Measurements from ENCODE around the gene RUNX2. TPM values are rescaled to one million over a fixed set of nuclear protein-coding genes. Genes with fewer than 3 reads are reported as not detected.

Gene RUNX2
- total and polyA plus RNA-seq, 2 donors (not counting 1 experiment from before 2014, with no cell fraction given) = 1.3 to 2.4 TPM

DNA sequence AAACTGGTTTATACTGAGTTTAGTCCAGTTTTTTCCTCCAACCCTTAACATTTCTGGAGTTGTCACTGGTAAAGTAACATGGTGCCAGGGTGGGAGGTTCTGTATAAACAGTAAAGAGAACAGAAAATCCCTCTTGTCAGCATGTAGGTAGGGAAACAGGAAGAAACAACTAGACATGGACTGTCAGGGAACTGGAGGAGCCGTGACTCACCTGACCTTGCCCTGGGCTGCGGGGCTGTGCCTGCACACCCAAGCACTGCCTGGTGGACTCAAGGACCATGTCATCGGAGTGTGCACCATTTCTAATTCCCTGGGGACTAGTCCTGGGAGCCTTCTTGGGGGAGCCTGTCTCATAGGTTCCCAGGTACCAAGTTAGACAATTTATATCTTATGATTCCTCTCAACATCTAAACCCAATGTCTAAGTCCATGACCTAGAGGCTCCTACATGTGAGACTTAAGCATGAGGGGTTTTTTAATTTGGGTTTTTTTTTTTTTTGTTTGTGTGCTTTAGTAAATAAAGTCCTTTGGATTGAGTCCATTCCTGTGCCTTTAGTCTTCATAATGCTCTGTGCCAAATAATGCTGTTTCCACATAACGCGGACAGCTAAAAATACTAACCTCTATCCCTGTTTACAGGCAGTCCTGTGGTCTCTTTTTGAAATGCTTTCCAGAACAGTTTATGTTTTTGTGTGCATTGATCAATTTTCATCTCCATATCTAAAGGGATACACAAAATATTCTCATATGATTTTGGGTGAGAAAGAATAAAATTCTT lies 186.5 kb downstream of the RUNX2 start:
- no peak overlapping the region for H3K4me3 Mint-ChIP-seq
- no peaks in the 10 kb centered on the region for H3K79me2 ChIP-seq (ENCODE audit: control insufficient read depth, insufficient read depth, low read length)

More for the DNA sequence above, 186.5 kb downstream of the RUNX2 start:
- TF ChIP-seq, protein P1, sequence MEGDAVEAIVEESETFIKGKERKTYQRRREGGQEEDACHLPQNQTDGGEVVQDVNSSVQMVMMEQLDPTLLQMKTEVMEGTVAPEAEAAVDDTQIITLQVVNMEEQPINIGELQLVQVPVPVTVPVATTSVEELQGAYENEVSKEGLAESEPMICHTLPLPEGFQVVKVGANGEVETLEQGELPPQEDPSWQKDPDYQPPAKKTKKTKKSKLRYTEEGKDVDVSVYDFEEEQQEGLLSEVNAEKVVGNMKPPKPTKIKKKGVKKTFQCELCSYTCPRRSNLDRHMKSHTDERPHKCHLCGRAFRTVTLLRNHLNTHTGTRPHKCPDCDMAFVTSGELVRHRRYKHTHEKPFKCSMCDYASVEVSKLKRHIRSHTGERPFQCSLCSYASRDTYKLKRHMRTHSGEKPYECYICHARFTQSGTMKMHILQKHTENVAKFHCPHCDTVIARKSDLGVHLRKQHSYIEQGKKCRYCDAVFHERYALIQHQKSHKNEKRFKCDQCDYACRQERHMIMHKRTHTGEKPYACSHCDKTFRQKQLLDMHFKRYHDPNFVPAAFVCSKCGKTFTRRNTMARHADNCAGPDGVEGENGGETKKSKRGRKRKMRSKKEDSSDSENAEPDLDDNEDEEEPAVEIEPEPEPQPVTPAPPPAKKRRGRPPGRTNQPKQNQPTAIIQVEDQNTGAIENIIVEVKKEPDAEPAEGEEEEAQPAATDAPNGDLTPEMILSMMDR (IDR thresholded peaks at IDR 0.05) = no peak
- no peak for TF ChIP-seq EZH2 (IDR thresholded peaks at IDR 0.05; ENCODE audit: borderline replicate concordance, insufficient read depth, low read depth, low read length, poor library complexity, severe bottlenecking)
- intact Hi-C loops (cut with micrococcal nuclease) = no loop called here
- Histone ChIP-seq H3K36me3 (replicated peaks in 1 of 2; ENCODE audit: control extremely low read depth in 1 of 2, control insufficient read depth in 1 of 2, extremely low read depth in 1 of 2, insufficient read depth in 2 of 2, low read length in 1 of 2) (no peaks in the 10 kb centered on the region), H3K9ac (ENCODE audit: low read length) (no peak overlapping the region), H3K27me3 (replicated peaks in 1 of 4; ENCODE audit: control extremely low read depth in 1 of 4, control insufficient read depth in 3 of 4, insufficient read depth in 4 of 4, low read length in 3 of 4) (no peaks in the 10 kb centered on the region), H3K4me1 (ENCODE audit: control insufficient read depth in 2 of 2, insufficient read depth in 2 of 2, low read length in 2 of 2) (peaks cover 0 to 8% of the 10 kb centered on the region in 2 donors), H3K9me3 (ENCODE audit: control extremely low read depth in 1 of 3, control insufficient read depth in 2 of 3, insufficient read depth in 1 of 3, low read length in 2 of 3) (no peaks in the 10 kb centered on the region), H2AFZ (ENCODE audit: insufficient read depth, low read depth, low read length, poor library complexity, severe bottlenecking) (no peak overlapping the region), H4K20me1 (ENCODE audit: control insufficient read depth, insufficient read depth, low read length, poor library complexity, severe bottlenecking) (no peaks in the 10 kb centered on the region), H3K4me3 (ENCODE audit: control extremely low read depth in 1 of 5, extremely low read depth in 1 of 5, insufficient read depth in 1 of 5, low read depth in 2 of 5, low read length in 4 of 5) (no peak overlapping the region), H3K27ac (ENCODE audit: low read length in 2 of 2) (no peak overlapping the region), H3K4me2 (replicated peaks; ENCODE audit: low read depth, low read length, poor library complexity, severe bottlenecking) (no peak overlapping the region)
- DNase-seq = no peak
- ChIA-PET POLR2A (no interaction called here), CTCF (no interaction called here)
- WGBS (ENCODE audit: insufficient coverage) = 82% methylated on average over 3 of the region's 5 CpGs
- H3K27ac Mint-ChIP-seq = no peak overlapping the region
- H3K9me3 Mint-ChIP-seq (ENCODE audit: insufficient read depth) = no peaks in the 10 kb centered on the region
- peaks cover 12% of the 10 kb centered on the region for H3K4me1 Mint-ChIP-seq
- ATAC-seq (ENCODE audit: low read depth) = no peak
- H3K27me3 Mint-ChIP-seq = no peaks in the 10 kb centered on the region
